SU-DHL-6 (cell line): Measurements from ENCODE around the gene OTC.

Source experiments
- CTCF ChIP-seq: fragments of 200-600 bp; sonication (generic); IDR thresholded peaks from one replicate; pipeline ENCODE4 v1.5.1; 2017; ENCODE audit warnings: antibody characterized with exemption, mild to moderate bottlenecking, low read length, moderate library complexity; ENCODE audit not compliant: insufficient read depth, poor library complexity, severe bottlenecking
- EZH2phosphoT487 ChIP-seq: fragments of 200-600 bp; sonication (generic), shearing (Covaris generic); conservative IDR thresholded peaks from 2 replicates; pipeline ENCODE4 v1.6.1; 2018; ENCODE audit warnings: mild to moderate bottlenecking, antibody characterized with exemption, low read length, moderate library complexity, mixed read lengths

DNA sequence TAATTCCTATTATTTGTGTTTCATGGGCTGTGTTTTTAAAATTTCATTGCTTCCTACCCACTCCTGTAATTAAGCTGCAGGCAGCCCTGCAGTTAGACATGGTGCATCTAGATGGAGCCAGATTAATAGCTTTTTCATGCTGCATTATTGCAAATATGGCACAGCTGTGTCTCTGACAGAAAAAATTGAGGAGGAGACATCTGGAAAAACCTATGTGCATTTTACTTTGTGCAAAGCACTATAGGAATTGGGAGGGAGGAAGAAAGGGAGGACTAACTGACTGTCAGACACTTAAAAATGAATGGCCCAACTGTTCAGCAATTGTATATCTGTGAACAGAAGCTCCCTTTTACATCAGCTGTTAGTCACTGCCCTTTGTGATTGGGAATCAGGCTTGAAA is 17.0 kb upstream of the OTC start:
- no peak for TF ChIP-seq CTCF
- no peak for TF ChIP-seq EZH2phosphoT487
